Muscle layer of colon (tissue), 2 donors: ENCODE data around the gene CYFIP2.

Source experiments
- H3K27ac ChIP-seq: one replicate; pipeline ENCODE4 v1.7.0; 2013; ENCODE audit warnings: low read depth, mild to moderate bottlenecking, low read length, moderate library complexity
- H3K27me3 ChIP-seq, 2 donors: one replicate each; pipeline ENCODE4 v1.7.0; 2013; ENCODE audit warnings: low read length in 2 of 2, mild to moderate bottlenecking in 2 of 2; ENCODE audit not compliant: insufficient read depth in 2 of 2, control insufficient read depth in 1 of 2
- H3K36me3 ChIP-seq: one replicate; pipeline ENCODE4 v1.7.0; 2013; ENCODE audit warnings: mild to moderate bottlenecking, low read length; ENCODE audit not compliant: insufficient read depth
- H3K4me1 ChIP-seq: one replicate; pipeline ENCODE4 v1.7.0; 2013; ENCODE audit warnings: mild to moderate bottlenecking, low read length; ENCODE audit not compliant: insufficient read depth
- H3K4me3 ChIP-seq, 2 donors: one replicate each; pipeline ENCODE4 v1.7.0; 2013; ENCODE audit warnings: low read length in 2 of 2, low read depth in 1 of 2, mild to moderate bottlenecking in 1 of 2, moderate library complexity in 1 of 2
- H3K9ac ChIP-seq: one replicate; pipeline ENCODE4 v1.7.0; 2013; ENCODE audit warnings: low read length
- H3K9me3 ChIP-seq: one replicate; pipeline ENCODE4 v1.7.0; 2013; ENCODE audit warnings: mild to moderate bottlenecking, low read length
- donor health status: abdominal sarcoma.
- donor health status: Adenocarcinoma of cecum.

The CYFIP2 gene

DNA sequence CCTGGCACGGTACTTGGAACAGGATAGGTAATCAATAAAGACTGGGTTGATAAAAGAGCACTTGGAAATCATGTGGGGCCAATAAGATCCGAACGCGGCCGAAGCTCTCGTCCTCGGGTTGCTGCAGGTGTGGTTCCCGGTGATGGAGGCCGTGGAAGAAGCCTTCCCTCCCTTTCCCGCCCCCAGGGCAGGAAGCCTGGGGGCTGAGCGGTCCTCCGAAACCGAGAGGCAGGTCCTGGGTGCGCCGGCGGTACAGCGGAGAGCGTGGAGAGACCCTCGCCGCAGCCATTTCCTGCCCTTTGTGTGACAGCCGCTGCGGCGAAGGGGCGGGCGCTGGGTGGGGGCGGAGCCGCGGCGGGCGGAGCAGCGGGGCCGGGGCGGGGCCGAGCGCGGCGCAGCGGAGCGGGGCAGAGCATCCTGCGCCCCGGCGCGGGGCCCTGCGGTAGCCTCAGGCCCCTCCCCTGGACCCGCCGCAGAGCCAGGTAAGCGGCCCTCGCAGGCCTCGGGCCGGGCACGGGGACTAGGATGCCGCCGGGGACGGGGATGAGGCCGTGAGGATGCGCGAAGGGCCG, at the start of gene CYFIP2:
Gene CYFIP2 (plus strand): TSS at position 410 of the 572 bp plus-strand sequence. CDS start 19,239 bp downstream, outside the sequence.
- Histone ChIP-seq H3K4me1 (peaks cover 15% of the 10 kb centered on the region), H3K9ac (peak within 1 kb of the TSS; percentile 4), H3K36me3 (no peaks in the 10 kb centered on the region), H3K4me3 (peak within 1 kb of the TSS; percentile 74 to 80), H3K9me3 (no peaks in the 10 kb centered on the region), H3K27me3 (no peaks in the 10 kb centered on the region), H3K27ac (no peak within 1 kb of the TSS)

DNA sequence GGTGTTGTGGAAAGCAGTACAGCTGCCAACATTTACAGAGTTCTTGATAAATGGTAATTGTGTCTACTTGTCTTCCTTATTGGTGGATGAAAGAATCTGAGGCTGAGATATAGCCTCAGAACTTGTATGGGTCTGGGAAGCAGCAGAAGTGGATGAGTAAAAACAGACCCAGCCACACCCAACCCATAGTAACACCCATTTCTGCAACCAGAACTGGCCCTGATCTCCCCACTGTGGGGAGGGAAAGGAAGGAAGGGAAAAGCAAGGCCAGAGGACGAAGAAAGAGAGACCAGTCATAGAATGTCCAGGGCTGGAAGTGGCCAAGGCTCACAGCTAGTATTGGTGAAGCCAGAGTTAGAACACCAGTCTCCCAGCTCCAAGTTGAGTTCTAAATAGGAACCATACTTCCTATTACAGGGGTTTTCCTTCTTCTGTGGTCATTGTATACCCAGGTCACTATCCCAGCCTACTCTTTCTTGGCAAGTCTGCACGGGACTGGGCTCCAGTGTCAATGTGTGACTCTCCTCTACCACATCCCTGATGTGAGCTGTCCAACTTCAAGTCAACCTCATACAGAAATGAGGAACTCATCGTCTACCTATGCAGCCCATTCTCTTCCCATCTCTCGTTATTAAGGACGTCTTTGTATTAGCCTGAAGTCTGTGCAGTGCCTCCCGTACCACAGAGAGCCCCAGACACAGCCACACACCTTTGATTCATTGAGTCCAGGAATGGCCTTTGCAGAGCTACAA, 49.4 kb upstream of the CYFIP2 start:
- no peak overlapping the region for H3K9ac ChIP-seq
- H3K4me3 ChIP-seq, result no peak overlapping the region
- H3K4me1 ChIP-seq, result no peaks in the 10 kb centered on the region
- no peak overlapping the region for H3K27ac ChIP-seq
- H3K36me3 ChIP-seq, result no peaks in the 10 kb centered on the region
- no peaks in the 10 kb centered on the region for H3K9me3 ChIP-seq
- H3K27me3 ChIP-seq, result no peaks in the 10 kb centered on the region

DNA sequence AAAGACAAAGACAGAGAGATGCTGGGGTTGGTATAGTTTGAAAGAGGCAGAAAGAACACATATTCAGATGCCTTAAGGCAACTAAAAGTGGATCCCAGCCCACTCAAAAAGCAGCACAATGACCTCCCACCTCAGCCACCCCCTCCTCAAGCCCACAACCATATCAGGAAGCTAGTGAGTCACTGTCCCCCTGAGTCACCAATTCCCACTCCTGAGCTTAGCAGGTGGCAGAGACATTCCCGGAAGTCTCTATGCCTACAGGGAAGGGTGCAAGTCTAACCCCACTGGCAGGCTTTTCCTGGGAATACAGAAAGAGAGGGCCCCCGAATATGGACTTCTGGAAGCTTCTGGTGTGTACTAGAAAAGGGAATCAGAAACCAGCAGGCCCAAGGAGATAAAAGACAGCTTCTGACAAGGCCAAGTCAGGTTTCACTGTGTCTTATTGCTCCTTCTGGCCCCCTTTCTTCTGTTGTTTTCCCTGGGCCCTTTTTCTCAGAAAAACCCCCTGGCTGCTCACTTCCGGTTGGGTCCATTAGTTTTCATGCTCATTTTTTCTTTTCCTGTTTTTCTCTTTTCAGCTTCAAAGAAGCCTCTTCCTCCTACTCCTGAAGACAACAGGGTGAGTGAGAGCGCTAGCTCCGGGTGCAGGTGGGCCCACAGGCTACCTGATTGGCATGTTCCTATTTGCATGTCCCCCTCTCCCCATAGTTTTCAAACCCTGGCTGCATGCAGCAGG, 48.5 kb upstream of the CYFIP2 start:
- Histone ChIP-seq H3K4me3 (no peak overlapping the region), H3K4me1 (no peaks in the 10 kb centered on the region), H3K9ac (no peak overlapping the region), H3K27ac (no peak overlapping the region), H3K27me3 (no peaks in the 10 kb centered on the region), H3K9me3 (no peaks in the 10 kb centered on the region), H3K36me3 (no peaks in the 10 kb centered on the region)

DNA sequence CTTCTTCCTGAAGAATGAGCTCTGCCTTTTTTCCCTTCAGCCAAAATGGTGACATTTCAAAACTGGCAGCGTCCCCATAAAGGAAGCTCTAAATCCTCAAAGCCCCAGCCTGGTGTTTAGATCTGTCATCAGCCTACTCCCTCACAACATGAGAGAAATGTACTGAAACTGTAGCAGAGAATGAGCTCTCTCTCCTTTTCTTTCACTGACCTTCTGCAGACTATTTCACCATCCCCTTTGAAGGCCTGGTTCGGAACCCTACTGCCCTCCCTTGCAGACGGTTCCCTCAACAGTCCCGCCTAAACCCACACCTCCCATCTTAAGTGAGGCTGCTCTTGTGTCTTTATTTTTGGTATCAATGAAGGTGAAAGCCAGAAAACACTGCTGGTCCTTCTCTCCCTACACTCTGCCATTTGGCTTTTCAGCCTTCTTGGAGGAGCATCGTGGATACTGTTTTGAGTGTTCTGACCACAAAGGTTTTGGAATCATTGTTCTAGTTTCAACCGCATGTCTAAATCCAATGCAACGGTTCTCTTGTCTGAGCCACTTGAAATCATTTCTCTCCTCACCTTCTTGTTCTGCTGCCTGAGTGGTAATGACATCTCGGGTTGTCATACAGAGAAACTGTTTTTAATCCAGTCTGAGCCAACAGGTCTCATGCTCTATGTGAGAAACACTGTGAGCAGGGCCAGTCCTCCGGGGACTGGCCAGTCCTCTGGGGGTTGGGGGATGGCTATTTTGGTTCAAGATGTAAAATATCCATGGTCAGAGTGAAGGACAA, 46.2 kb upstream of the CYFIP2 start:
- Histone ChIP-seq H3K4me1 (no peaks in the 10 kb centered on the region), H3K36me3 (no peaks in the 10 kb centered on the region), H3K9me3 (no peaks in the 10 kb centered on the region), H3K27ac (no peak overlapping the region), H3K27me3 (no peaks in the 10 kb centered on the region), H3K4me3 (no peak overlapping the region), H3K9ac (no peak overlapping the region)

DNA sequence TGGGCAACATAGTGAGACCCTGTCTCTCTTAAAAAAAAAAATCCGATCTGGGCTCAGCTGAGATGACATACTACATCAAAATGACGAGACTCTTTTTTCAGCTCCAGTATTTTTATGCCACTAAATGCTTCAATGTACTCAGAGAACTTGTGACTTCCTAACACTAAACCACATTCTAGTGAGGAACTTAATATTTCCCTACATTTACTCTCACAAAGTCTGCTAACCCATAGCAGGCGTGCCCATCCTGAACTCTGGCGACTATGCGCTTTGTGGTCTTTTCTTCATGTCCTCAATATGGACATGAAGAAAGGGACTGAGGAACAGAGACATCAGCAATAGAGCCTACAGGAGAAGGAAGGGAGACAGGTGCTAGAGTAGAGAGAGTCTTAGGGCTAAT, 44.0 kb upstream of the CYFIP2 start:
- Histone ChIP-seq H3K36me3 (no peaks in the 10 kb centered on the region), H3K9me3 (no peaks in the 10 kb centered on the region), H3K27me3 (no peaks in the 10 kb centered on the region), H3K4me3 (no peak overlapping the region), H3K4me1 (no peaks in the 10 kb centered on the region), H3K27ac (no peak overlapping the region), H3K9ac (no peak overlapping the region)

DNA sequence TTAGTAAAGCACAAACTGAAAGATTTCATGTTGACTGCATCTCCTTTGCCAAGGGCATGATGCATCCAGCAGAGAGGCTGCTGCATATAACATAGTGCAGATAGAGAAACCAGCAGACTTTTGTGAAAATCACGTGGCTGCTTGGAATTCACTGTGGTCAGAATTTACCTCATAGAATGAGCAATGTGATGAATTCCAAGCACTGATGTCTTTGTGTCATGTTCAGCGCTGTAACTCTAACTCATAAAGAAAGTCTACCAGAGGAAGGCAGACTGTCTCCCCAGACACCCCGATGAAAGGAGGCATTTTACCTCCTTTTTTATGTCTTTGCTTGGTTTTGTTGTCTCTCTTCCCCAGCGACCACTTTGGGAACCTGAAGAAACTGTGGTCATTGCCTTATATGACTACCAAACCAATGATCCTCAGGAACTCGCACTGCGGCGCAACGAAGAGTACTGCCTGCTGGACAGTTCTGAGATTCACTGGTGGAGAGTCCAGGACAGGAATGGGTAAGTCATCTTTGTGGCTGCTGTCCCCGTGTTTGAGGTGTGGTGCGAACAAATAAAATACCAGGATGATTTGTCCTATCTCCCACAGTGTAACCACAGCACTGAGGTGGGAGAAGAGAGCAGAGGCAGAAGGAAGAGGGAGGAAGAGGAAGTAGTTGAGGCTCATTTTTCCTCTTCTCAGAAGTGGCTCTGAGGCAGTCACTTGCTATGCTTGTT, 43.3 kb upstream of the CYFIP2 start:
- H3K4me1 ChIP-seq, result no peaks in the 10 kb centered on the region
- no peak overlapping the region for H3K27ac ChIP-seq
- H3K9me3 ChIP-seq, result no peaks in the 10 kb centered on the region
- H3K27me3 ChIP-seq, result no peaks in the 10 kb centered on the region
- no peaks in the 10 kb centered on the region for H3K36me3 ChIP-seq
- no peak overlapping the region for H3K4me3 ChIP-seq
- H3K9ac ChIP-seq, result no peak overlapping the region

DNA sequence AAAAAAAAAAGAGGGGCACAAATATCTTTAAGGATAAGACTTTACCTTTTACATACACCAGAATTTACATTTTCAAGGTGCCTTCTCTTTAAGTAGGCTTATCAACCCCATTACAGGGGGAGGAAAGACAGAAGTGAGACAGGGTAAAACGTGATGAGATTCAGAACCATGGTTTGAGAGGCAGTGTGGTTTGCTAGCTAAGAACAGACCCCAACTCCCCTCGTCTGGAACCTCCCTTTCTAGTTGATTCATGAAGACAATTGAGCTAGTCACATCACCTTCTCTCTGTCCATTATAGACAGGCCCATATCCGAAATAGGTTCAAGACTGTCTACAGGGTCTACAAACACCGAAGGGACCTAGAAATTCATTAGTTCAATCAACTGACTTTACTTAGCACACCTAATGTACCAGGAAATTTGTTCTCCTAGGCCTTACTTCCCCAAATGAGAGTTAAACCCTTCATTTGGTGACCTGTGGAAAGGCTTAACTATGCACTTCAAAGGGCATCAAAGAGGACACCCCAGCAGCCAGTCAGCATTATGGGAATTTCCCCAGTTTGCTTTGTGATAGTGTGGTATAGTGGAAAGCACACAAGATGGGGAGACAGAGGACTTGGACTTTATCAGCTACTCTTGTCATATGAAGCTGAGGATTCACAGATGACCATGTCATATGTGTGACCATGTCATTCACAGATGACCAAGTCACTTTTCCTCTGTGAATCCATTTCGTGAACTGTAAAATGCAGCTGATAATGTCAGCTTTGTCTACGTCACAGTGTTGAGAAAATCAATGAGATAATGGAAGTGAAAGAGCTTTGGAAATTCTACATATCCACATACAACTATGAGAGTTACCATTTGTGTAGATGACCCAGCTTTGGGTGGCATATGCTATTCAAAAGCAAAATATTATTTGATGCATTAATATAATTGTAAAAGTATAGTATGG, 40.2 kb upstream of the CYFIP2 start:
- no peaks in the 10 kb centered on the region for H3K9me3 ChIP-seq

DNA sequence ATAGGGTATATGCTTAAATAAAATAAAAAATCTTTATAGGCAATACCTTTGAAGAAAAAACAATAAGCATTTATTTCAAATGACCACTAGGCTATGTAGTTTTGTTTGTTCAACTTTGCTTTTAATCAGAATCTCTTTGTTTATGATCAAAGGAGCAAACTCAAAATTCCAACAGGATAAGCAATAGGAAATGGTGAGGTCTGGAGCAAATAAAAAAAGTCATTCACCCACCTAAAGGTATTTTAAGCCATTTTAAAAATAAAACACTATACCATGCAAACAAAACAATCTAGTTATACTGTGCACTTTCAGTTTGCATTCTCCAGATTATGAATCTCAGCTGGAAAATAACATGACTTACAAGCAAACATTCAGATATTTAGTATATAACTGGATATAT, 35.3 kb upstream of the CYFIP2 start:
- no peaks in the 10 kb centered on the region for H3K27me3 ChIP-seq
- no peaks in the 10 kb centered on the region for H3K4me1 ChIP-seq
- no peak overlapping the region for H3K27ac ChIP-seq
- no peak overlapping the region for H3K9ac ChIP-seq
- no peaks in the 10 kb centered on the region for H3K36me3 ChIP-seq
- no peaks in the 10 kb centered on the region for H3K9me3 ChIP-seq
- H3K4me3 ChIP-seq, result no peak overlapping the region

More for the DNA sequence above, 40.2 kb upstream of the CYFIP2 start:
- no peaks in the 10 kb centered on the region for H3K36me3 ChIP-seq
- H3K9ac ChIP-seq, result no peak overlapping the region
- H3K4me1 ChIP-seq, result no peaks in the 10 kb centered on the region
- H3K27ac ChIP-seq, result no peak overlapping the region
- H3K27me3 ChIP-seq, result no peaks in the 10 kb centered on the region
- H3K4me3 ChIP-seq, result no peak overlapping the region

DNA sequence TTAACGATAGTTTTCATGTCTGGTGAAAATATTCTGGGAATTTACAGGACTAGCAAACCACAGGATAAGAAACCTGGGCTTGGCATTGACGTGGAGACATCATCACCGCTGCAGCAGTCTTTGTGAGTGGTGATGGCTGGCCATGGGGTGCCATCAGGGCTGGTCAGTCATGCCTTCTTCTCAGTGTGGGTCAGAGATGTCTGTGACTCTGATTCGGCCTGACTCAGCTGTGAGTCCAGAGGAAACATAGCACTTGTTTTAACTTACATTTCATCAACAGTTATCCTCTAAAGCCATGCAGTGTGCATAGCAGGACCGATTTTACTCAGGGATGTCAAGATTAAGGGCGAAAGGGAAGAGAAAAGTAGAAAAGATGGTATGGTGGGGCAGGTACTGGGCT, 33.2 kb upstream of the CYFIP2 start:
- Histone ChIP-seq H3K4me1 (no peaks in the 10 kb centered on the region), H3K27me3 (no peaks in the 10 kb centered on the region), H3K9ac (no peak overlapping the region), H3K27ac (no peak overlapping the region), H3K36me3 (no peaks in the 10 kb centered on the region), H3K9me3 (no peaks in the 10 kb centered on the region), H3K4me3 (no peak overlapping the region)

DNA sequence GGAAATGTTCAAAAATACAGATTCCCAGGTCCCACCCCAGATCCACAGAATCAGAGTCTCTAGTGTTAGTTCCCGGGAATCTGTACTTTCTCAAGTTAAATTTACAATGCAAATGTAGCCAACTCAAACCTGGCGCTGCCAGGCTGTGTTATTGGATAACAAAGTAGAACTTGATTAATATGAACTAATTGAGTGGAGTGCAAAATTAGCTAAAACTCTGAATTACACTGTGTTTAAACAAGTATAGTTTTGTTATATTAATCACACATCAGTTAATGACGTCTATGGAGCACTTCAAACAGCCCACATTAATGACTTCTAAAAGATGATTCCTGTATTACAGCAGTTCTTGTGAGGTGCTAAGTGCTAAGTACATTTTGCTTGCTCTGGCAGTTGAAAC, 32.4 kb upstream of the CYFIP2 start:
- no peak overlapping the region for H3K27ac ChIP-seq
- H3K4me1 ChIP-seq, result no peaks in the 10 kb centered on the region
- H3K4me3 ChIP-seq, result no peak overlapping the region
- no peak overlapping the region for H3K9ac ChIP-seq
- no peaks in the 10 kb centered on the region for H3K27me3 ChIP-seq
- no peaks in the 10 kb centered on the region for H3K36me3 ChIP-seq
- no peaks in the 10 kb centered on the region for H3K9me3 ChIP-seq
